Fibroblast of skin of right quadriceps (primary cell): ENCODE results near the gene FLAD1.

ENCODE experiments used
- DNase-seq: peaks from one replicate; pipeline ENCODE4 v3.0.0-alpha.2; 2013

Gene FLAD1

GRCh38 chr1:154982897-154983648, at the start of gene FLAD1:
TSS of gene FLAD1 (plus strand) at chr1:154983344. CDS start at chr1:154983695, 351 bp downstream.
- peak; percentile 100 for DNase-seq

- DNase-seq: no peak
Observed at GRCh38 chr1:154934358-154934948, 48.7 kb upstream of the FLAD1 start.

GRCh38 chr1:154935749-154936554, 47.2 kb upstream of the FLAD1 start:
- no peak for DNase-seq

- peak; percentile 97 for DNase-seq
Observed at GRCh38 chr1:154936555-154937084, 46.5 kb upstream of the FLAD1 start, which contains the start of gene PMVK. TSS of gene PMVK (minus strand) at chr1:154936719. CDS start at chr1:154936685, 34 bp downstream.

- DNase-seq: peak; percentile 95
Observed at GRCh38 chr1:154937085-154937987, 45.8 kb upstream of the FLAD1 start.

GRCh38 chr1:154937988-154938386, 45.2 kb upstream of the FLAD1 start:
- no peak for DNase-seq

- no peak for DNase-seq
Observed at GRCh38 chr1:154938604-154939399, 44.3 kb upstream of the FLAD1 start.

GRCh38 chr1:154940213-154940560, 43.0 kb upstream of the FLAD1 start:
- DNase-seq: no peak

GRCh38 chr1:154940651-154941194, 42.4 kb upstream of the FLAD1 start:
- no peak for DNase-seq

- DNase-seq: no peak
Observed at GRCh38 chr1:154941333-154942013, 41.7 kb upstream of the FLAD1 start.

- DNase-seq: peak; percentile 15
Observed at GRCh38 chr1:154943649-154944400, 39.3 kb upstream of the FLAD1 start.

GRCh38 chr1:154944401-154945159, 38.6 kb upstream of the FLAD1 start:
- no peak for DNase-seq

GRCh38 chr1:154945160-154945961, 37.8 kb upstream of the FLAD1 start:
- no peak for DNase-seq

- DNase-seq: no peak
Observed at GRCh38 chr1:154945962-154946850, 36.9 kb upstream of the FLAD1 start.

- no peak for DNase-seq
Observed at GRCh38 chr1:154948079-154948478, 35.1 kb upstream of the FLAD1 start.

GRCh38 chr1:154951901-154952657, 31.1 kb upstream of the FLAD1 start:
- DNase-seq: no peak
